ENCODE data around the gene GAPVD1. TPM values are rescaled to one million over a fixed set of nuclear protein-coding genes. Genes with fewer than 3 reads are reported as not detected.
A peak's percentile ranks its signal among the peaks of the same experiment; 100 is the strongest.
"Not testable (repeated sequence)": the region's sequence is repeated elsewhere in the genome, so short reads cannot be mapped to it uniquely, and the experiment has no call there.

GAPVD1 gene
- total RNA-seq, 1 donor from 2014 or later = 44.0 TPM

GRCh38 chr9:125272697-125273096 is 11.1 kb downstream of the GAPVD1 start:
- FAIRE-seq = no peak
- DNase-seq (ENCODE audit: low read depth) = peak; percentile 71
- no peaks in the 10 kb centered on the region for H3K27me3 ChIP-seq (ENCODE audit: control insufficient read depth, insufficient read depth, low read length)
- TF ChIP-seq CTCF (IDR thresholded peaks at IDR 0.05; ENCODE audit: insufficient read depth, low read length, severe bottlenecking) = no peak
- H3K4me3 ChIP-seq (ENCODE audit: low read depth, low read length) = no peak overlapping the region
- peaks cover 1% of the 10 kb centered on the region for H3K36me3 ChIP-seq (ENCODE audit: control insufficient read depth, insufficient read depth, low read length)

- FAIRE-seq (no peak), DNase-seq (ENCODE audit: low read depth) (no peak)
- no peak overlapping the region for H3K4me3 ChIP-seq (ENCODE audit: low read depth, low read length)
- H3K27me3 ChIP-seq (ENCODE audit: control insufficient read depth, insufficient read depth, low read length) = no peaks in the 10 kb centered on the region
- TF ChIP-seq CTCF (IDR thresholded peaks at IDR 0.05; ENCODE audit: insufficient read depth, low read length, severe bottlenecking) = no peak
- H3K36me3 ChIP-seq (ENCODE audit: control insufficient read depth, insufficient read depth, low read length) = peaks cover 1% of the 10 kb centered on the region
These were observed 15.1 kb downstream of the GAPVD1 start for GRCh38 chr9:125276771-125277170.

GRCh38 chr9:125277411-125277810 is 15.8 kb downstream of the GAPVD1 start:
- FAIRE-seq (no peak), DNase-seq (ENCODE audit: low read depth) (no peak)
- Histone ChIP-seq H3K4me3 (ENCODE audit: low read depth, low read length) (no peak overlapping the region), H3K36me3 (ENCODE audit: control insufficient read depth, insufficient read depth, low read length) (peaks cover 1% of the 10 kb centered on the region), H3K27me3 (ENCODE audit: control insufficient read depth, insufficient read depth, low read length) (no peaks in the 10 kb centered on the region)
- TF ChIP-seq CTCF (IDR thresholded peaks at IDR 0.05; ENCODE audit: insufficient read depth, low read length, severe bottlenecking) = no peak

- Histone ChIP-seq H3K36me3 (ENCODE audit: control insufficient read depth, insufficient read depth, low read length) (no peaks in the 10 kb centered on the region), H3K4me3 (ENCODE audit: low read depth, low read length) (no peak overlapping the region), H3K27me3 (ENCODE audit: control insufficient read depth, insufficient read depth, low read length) (no peaks in the 10 kb centered on the region)
- FAIRE-seq (no peak), DNase-seq (ENCODE audit: low read depth) (no peak)
- TF ChIP-seq CTCF (IDR thresholded peaks at IDR 0.05; ENCODE audit: insufficient read depth, low read length, severe bottlenecking) = no peak
These were observed 19.3 kb downstream of the GAPVD1 start for GRCh38 chr9:125280945-125281344.

GRCh38 chr9:125284855-125285254 is 23.2 kb downstream of the GAPVD1 start:
- Histone ChIP-seq H3K4me3 (ENCODE audit: low read depth, low read length) (no peak overlapping the region), H3K36me3 (ENCODE audit: control insufficient read depth, insufficient read depth, low read length) (no peaks in the 10 kb centered on the region), H3K27me3 (ENCODE audit: control insufficient read depth, insufficient read depth, low read length) (no peaks in the 10 kb centered on the region)
- TF ChIP-seq CTCF (IDR thresholded peaks at IDR 0.05; ENCODE audit: insufficient read depth, low read length, severe bottlenecking) = no peak
- no peak for FAIRE-seq
- DNase-seq (ENCODE audit: low read depth) = no peak

GRCh38 chr9:125286935-125287433 is 25.4 kb downstream of the GAPVD1 start:
- not testable (repeated sequence) for H3K36me3 ChIP-seq (ENCODE audit: control insufficient read depth, insufficient read depth, low read length); FAIRE-seq; H3K4me3 ChIP-seq (ENCODE audit: low read depth, low read length); DNase-seq (ENCODE audit: low read depth); H3K27me3 ChIP-seq (ENCODE audit: control insufficient read depth, insufficient read depth, low read length)
